NCI-H2227 (cell line): ENCODE results near the gene PTPN14.

ENCODE experiments used
- DNase-seq: peaks from one replicate; lab custom pipeline; 2025; ENCODE audit not compliant: unreplicated experiment; lab: John Stamatoyannopoulos, UW

PTPN14 gene

GRCh38 chr1:214569357-214570004 lies 18.1 kb upstream of the PTPN14 start:
- DNase-seq, result no peak

- DNase-seq, result no peak
Measured at GRCh38 chr1:214568328-214568727, 16.9 kb upstream of the PTPN14 start.

- DNase-seq, result no peak
Measured at GRCh38 chr1:214567481-214567980, 16.1 kb upstream of the PTPN14 start.

- DNase-seq, result no peak
Measured at GRCh38 chr1:214566158-214567104, 15.0 kb upstream of the PTPN14 start.

GRCh38 chr1:214565310-214565709 lies 13.9 kb upstream of the PTPN14 start:
- no peak for DNase-seq

- no peak for DNase-seq
Measured at GRCh38 chr1:214563881-214564280, 12.5 kb upstream of the PTPN14 start.

GRCh38 chr1:214557952-214558735 lies 6.7 kb upstream of the PTPN14 start:
- DNase-seq, result no peak

- no peak for DNase-seq
Measured at GRCh38 chr1:214553142-214553710, 1.8 kb upstream of the PTPN14 start.

GRCh38 chr1:214552174-214552608 lies 789 bp upstream of the PTPN14 start:
- DNase-seq, result peak; percentile 21

GRCh38 chr1:214550857-214551435 lies 456 bp downstream of the PTPN14 start:
- peak; percentile 54 for DNase-seq

GRCh38 chr1:214550013-214550856 lies 1.2 kb downstream of the PTPN14 start:
- no peak for DNase-seq

- no peak for DNase-seq
Measured at GRCh38 chr1:214549604-214550003, 1.8 kb downstream of the PTPN14 start.

- no peak for DNase-seq
Measured at GRCh38 chr1:214548988-214549387, 2.4 kb downstream of the PTPN14 start.

- no peak for DNase-seq
Measured at GRCh38 chr1:214548271-214548670, 3.1 kb downstream of the PTPN14 start.

- no peak for DNase-seq
Measured at GRCh38 chr1:214547747-214548146, 3.7 kb downstream of the PTPN14 start.

- DNase-seq, result no peak
Measured at GRCh38 chr1:214546886-214547641, 4.3 kb downstream of the PTPN14 start.

GRCh38 chr1:214546084-214546483 lies 5.3 kb downstream of the PTPN14 start:
- no peak for DNase-seq

- no peak for DNase-seq
Measured at GRCh38 chr1:214545293-214545692, 6.1 kb downstream of the PTPN14 start.

GRCh38 chr1:214544791-214545190 lies 6.6 kb downstream of the PTPN14 start:
- no peak for DNase-seq
